Endothelial cell of hepatic sinusoid (primary cell): ENCODE measurements around the gene DISP3.

ENCODE experiments used
- in situ Hi-C: cut with HindIII; loops from 2 replicates; pipeline ENCODE4 v1.10.0; 2017; ENCODE audit warnings: low sequenced_read_pairs

Gene DISP3

DNA sequence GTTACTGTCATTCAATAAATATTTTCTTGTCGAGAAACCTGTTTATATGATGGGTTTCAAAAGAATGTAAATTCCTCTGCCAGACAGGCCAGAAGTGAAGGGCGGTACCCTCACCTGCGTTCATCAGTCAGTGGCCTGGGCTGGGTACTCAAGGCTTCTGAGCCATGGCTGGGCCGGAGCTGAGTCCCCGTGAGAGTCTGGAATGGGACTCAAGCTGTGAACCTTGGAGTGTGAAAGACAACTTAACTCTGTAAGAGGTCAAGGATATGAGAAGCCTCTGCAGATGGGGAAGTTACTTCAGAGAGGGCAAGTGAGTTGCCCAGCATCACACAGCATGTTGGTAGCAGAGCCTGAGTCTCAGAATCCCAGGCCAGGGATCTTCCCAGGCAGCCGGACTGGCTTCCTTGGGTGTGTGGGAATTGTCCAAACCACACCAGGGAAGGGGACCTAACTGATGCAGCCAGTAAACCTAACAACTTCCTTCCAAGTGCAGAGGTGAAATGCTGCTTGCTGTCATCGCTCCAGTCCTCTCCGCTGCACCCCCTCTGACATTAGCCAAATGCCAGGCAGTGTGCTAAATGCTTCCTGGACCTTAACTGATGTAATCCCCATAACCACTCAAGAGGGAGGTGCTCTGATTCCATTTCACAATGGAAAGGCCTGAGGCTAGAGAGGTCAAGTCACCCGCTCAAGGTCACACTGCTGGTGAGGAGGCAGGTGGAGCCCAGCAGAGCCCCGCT lies 4.8 kb downstream of the DISP3 start:
- in situ Hi-C loops = no loop called here

DNA sequence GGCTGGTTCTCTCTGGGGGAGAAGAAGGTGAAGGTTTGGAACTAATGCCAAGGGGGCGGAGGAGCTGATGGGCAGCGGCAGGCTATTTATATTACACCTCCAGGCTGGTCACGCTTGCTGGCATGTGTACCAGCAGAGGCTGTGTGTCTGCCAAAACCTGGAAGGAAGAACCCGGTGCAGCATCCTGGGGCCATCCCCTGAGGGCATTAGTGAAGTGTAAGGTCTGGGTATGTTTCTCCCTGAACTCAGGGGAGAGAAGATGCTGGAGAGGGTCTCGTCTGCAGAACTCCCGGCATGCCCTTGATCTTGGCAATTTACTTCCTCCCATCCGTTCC lies 5.3 kb downstream of the DISP3 start:
- in situ Hi-C loops = no loop called here

DNA sequence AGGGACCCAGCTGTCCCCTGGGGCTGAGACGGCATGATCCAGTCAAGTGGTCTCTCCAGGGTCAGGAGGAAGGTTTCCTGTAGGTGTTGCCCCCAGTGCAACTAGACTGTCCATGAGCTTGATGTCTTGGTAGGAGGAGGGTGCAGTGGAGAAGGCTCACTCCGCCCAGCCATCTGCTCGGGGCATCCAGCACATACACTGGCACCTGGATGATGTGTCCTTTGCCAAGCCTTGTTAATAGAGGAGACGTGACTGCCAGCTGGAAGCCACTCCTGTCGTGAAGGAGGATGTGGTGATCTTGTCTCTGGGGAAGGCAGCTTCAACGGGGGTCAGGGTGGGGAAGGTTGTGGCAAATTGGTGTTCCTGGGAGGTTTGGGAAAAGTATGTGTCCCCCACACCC lies 6.2 kb downstream of the DISP3 start:
- in situ Hi-C loops = no loop called here

DNA sequence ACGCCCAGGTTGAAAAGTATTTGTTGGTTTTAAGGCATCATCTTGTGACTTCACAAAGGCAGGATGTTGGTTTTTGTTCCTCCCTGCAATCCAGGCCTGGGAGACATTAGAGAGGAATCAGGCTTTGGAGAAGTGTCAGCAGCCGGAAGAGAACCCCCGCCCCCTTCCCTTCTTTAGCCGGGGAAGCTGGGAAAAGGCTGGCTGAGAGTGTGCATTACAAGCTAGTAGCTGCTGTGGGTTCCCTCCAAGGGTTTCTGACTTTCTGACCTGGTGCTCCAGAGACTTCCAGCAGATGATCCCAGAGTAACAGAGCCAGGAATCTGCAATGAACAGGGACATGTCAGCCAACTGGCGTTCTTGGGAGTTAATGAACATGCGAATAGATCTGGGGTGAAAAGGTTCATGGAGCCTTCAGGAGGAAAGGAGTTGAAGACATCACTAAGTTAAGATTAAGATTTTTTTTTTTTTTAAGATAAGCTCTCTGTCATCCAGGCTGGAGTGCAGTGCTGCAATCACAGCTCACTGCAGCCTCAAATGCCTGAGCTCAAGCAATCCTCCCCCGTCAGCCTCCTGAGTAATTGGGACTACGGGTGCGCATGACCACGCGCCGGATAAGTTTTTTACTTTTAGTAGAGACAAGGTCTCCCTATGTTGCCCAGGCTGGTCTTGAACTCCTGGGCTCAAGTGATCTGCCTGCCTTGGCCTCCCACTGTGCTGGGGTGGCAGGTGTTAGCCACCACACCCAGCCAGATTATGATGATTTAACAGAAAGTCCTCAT lies 7.5 kb downstream of the DISP3 start:
- in situ Hi-C loops = no loop called here

DNA sequence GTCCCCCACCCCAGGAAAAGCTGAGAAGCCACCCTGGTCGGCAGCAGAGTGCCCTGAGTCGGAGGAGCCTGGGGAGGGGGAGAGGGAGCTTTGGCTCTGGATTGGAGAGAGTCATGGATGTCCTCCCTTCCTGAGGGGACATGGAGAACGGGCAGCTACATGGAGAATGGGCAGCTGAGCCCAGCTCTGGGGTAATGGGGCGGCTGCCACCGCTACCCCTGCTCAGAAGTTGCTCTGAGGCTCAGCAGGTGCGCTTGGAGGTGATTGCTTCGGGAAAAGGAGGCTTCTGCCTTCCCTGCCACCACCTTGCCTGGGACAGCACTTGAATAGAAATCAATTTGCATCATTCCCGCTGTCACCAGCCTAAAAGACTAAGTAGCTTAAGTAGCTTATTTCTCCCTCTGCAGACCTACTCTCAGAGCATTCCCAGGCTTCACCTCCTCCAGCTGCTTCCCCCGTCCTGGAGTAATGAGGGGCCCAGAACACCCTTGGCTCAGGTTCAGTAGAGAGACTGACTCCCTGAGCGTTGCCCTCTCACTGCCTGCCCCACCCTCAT lies 8.3 kb downstream of the DISP3 start:
- in situ Hi-C loops = no loop called here

DNA sequence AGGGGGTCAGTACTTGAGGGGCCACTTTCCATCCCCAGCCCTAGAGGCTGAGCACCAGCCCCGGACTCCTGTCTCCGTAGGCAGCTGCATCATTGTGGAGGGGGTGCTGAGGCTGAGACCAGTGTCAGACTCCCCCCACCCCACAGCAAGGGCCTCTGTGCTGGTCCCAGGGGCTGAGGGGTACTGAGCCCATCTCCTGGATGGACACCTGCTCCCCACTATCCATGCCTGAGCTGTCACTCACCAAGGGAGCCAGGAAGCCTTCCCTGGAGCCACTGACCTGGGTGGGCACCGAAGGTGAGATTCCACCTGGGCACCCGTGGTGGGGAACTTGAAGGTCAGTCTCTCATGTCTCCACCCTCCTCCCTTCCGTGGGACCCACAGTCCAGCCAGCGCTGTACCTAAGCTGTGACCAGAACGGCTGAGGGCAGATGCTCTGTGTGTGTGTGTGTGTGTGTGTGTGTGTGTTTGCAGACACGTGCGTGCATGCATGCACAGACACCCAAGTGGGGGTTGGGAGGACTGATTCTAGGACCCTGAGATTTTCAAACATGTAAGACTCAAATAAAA lies 9.3 kb downstream of the DISP3 start:
- in situ Hi-C loops = no loop called here

DNA sequence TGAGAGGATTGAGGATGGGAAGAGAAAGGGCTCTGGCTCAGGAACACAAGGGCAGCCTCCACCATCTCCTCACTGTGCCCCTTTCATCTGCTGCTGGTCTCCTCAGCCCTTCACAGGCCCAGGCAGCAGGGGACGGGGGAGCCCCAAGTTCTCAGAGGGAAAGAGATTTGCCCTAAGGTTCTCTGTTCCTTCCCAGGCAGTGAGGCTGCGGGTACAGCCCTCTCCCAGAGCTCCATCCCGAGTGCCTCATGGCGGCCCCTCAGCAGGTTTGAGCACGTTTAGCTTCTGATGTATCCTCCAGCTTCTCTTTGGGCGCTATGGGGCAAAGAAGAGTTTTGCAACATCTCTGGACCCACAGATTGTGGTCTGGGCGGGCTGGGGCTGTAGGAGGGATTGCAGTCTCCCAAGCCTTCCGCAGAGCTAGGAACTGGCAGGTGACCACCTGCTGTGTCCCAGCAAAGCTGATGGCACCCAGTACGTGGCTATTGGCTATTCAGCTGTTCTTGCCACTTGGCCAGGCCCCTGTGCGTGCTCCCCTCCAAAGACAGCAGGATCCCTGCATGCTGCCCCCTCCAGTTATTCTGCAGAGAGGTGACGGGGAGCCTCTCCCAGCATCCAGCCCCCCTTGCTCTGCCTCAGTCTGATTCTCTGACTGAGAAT lies 10.1 kb downstream of the DISP3 start:
- in situ Hi-C loops = no loop called here

DNA sequence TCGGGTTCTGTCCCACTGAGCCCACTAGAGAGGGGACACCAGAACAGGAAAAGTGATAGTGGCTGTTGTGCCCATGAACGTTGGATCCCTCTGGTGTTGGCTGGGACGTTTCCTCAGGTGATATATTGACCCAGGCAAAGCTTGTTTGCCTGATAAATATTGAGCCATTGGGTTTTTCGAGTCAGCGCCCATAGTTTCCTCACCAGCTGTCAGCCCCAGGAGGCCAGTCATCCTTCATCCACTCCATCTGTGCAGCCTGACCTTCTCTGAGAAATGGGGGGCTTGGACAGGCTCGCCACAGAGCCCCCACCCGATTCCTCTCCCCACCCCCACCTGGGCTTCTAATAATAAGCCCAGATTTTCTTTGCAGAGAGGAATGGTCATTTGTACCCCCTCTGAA lies 13.3 kb downstream of the DISP3 start:
- in situ Hi-C loops = no loop called here

DNA sequence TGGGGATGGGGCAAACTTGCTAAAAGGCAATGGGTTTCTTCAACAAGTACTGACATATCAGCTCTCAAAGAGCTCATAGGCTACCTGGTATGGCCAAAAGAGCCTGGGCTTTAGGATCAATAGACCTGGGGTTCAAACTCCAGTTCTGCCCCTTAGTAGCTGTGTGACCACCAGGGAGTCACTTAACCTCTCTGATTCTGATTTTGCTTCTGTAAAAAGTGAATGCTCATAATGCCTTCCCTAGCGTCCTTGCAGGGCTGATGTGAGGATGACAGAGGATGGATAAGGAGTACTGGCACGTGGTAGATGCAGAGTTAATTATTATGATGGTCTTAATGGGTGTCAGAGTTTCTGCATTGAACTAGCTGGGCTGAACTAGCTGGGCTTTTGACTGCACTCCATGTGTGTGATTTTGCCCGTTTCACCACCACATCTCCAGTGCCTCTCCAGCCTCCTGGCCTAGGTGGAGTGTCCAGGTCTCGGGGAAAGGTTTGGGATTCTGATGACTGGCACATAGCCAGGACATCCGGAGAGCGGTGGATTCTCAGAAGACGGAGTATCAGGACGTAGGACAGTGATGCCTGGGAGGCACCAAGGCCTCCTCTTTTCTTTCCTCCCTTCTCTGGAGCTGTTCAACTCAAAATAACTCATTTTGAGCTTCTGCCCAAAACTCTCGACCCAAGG lies 15.2 kb downstream of the DISP3 start:
- in situ Hi-C loops = no loop called here

DNA sequence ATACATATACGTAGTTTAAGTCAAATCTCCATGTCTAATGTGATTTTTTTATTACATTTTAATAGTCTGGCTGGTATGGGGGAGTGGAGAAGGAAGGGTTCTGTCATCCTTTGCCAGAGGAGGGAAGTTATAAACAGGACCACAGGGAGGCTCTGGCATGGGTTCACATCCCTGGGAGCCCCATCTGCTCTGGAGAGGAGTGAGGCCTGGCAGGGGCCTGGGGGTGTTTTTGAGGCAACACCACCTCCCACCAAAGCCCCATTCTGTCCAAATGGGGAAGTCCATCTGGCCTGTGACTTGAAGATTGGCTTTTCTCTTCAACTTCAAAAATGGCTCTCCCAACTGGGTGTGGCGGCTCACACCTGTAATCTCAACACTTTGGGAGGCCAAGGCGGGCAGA lies 15.8 kb downstream of the DISP3 start:
- in situ Hi-C loops = loop anchor here (5.0 kb wide), 1 partner anchor 63 kb away; no protein-coding TSS in a partner anchor

DNA sequence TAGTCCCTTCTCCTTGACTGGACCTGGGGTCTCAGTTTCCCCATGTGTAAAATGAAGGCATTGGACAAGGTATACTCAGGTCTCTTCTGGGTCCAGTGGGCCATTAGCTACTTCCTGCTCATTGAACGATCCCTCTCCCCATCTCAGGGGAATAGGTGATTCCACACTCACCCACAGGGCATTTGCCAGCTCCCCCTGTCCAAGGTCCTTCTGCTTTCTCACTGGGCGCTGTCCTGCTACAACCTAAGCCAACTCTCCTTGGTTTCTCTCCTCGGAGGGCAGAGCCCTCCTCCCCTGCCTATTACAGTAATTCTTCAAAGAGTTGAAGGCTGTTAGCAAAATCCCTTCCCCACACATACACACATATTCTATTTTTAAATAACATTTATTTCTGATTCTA lies 16.6 kb downstream of the DISP3 start:
- in situ Hi-C loops = loop anchor here (5.0 kb wide), 1 partner anchor 62 kb away; no protein-coding TSS in a partner anchor

DNA sequence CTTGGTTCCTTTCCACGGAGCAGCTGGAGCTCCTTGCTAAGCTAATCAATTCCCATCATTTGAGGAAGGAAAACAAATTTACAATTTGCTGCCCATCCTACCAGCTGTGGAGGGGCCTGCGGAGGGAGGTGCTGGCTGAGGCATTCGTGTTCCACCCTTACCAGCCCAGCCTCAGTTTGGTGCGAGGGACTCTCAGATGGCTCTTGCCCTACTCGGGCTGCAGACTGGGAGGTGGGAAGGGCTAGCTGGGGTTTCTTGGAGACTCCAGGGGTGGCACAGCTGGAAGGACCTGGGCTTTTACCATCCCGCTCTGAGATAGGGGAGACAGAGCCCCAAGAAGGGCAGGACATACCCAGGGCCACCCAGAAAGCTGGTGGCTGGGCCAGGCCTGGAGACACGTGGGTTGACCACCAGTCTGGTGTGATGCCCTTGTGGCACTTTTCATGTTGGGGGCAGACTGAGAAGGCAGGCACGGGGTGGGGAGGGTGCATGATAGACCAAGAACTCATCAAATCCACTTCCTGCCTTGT lies 17.7 kb downstream of the DISP3 start:
- in situ Hi-C loops = loop anchor here (5.0 kb wide), 1 partner anchor 61 kb away; no protein-coding TSS in a partner anchor

DNA sequence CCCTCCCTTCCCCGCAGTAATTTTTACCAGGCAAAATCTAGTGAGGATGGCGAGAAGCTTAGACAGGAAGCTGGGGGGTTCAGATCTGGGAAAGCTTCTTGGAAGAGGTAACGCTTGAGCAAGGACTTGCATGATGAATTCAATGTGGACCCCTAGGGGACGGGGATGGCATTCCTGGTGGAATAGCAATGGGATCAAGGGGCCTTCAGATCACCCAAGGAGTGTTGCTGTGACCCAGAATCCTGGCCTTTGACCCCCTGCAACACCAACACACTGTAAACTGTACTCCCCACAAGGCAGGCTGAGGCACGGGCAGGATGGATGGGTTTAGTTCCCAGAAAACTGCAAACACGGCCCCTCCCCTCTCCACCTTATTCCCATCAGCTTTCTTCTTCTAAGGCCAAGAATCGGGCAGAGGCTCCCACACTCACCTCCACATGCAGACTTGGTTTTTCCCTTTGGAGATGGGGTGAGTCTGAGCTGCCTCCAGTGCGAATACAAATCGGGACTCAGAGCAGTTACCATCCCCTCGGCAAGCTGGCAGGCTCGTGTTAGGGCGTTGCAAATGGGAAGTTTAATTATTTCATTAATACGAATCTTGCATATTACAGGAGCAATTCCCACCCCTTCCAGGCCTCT lies 20.1 kb downstream of the DISP3 start:
- in situ Hi-C loops = loop anchor here (5.0 kb wide), 1 partner anchor 58 kb away; no protein-coding TSS in a partner anchor

DNA sequence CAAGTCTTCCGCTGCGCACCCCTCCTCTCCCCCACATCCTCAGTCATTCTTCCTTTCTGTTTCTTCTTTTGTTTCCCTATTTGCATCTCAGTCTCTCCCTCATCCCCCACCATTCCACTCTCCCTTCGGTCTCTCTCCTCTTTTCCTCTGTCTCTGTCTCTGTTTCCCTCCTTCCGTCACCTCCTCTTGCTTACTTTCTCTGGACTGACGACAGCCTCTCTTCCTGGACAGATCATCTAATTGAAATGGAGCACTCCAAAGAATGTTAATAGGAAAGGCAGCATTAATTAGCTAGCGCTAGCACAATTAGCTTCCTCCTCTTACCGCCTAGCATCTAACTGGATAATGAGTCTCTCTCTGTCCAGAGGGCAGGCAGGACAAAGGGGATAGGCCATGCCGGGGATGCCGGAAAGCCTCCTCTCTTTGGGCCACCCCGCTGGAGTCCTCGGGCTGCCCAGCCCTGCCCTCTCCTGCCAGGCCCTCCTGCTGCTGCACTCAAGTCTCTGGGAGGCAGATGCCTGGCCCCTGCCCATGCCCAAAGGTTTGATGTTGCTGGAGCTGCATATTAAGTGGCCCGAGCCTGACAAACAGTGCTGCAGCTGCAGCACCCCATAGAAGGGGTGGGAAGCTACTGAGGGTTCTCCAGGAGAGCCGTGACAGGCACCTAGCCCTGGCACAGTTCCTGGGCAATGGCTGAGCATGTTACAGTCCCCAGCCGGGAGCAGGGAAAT lies 20.8 kb downstream of the DISP3 start:
- in situ Hi-C loops = loop anchor here (5.0 kb wide), 1 partner anchor 58 kb away; no protein-coding TSS in a partner anchor

DNA sequence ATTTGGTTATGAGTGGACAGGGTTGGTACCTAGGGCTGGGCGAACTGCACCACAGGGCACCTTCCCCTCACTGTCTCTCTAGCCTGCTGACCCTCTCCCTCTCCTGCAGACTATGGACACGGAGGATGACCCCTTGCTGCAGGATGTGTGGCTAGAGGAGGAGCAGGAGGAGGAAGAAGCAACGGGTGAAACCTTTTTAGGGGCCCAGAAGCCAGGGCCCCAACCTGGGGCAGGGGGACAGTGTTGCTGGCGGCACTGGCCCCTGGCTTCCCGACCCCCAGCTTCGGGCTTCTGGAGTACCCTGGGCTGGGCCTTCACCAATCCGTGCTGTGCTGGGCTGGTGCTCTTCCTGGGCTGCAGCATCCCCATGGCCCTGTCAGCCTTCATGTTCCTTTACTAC lies 21.9 kb downstream of the DISP3 start:
- in situ Hi-C loops = no loop called here

DNA sequence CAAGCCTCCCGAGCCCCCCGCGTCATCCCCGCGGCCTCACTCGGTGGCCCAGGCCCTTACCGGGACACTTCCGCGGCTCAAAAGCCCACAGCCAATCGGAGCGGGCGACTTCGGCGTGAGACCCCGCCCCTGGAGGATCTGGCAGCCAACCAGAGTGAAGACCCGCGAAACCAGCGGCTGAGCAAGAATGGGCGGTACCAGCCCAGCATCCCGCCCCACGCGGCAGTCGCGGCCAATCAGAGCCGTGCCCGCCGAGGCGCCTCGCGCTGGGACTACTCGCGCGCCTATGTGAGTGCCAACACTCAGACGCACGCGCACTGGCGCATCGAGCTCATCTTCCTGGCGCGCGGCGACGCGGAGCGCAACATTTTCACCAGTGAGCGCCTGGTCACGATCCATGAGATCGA lies 22.5 kb downstream of the DISP3 start:
- in situ Hi-C loops = no loop called here

DNA sequence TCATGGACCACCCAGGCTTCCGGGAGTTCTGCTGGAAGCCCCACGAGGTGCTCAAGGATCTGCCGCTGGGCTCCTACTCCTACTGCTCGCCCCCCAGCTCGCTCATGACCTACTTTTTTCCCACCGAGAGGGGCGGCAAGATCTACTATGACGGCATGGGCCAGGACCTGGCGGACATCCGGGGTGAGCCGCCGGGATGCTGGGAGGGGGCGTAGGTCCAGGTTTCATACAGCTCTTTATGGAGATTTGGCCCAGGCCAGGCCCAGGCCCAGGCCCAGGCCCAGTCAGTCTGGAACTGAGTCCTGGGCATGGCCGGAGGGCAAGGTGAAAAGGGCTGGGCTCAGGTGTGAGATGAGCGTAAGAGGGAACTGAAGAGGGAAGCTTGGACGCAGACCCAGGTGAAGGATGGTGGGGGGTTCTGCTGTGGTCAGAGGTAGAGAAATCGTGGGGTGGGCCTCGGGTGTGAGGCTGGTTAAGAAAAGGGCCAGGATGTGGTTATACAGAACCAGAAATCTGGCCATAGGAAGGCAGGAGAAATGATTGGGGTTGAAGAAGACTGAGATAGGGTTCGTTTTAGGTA lies 23.0 kb downstream of the DISP3 start:
- in situ Hi-C loops = no loop called here

DNA sequence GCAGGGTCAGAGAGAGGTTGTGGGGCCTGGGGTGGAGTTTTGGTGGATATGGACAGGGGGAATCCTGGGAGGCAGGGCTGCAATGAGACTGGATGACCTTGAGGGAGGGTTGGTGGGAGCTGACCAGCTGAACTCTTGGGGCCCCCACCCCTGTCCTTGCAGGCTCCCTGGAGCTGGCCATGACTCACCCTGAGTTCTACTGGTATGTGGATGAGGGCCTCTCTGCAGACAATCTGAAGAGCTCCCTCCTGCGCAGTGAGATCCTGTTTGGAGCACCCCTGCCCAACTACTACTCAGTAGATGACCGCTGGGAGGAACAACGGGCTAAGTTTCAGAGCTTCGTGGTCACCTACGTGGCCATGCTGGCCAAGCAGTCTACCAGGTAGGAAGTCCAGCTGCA lies 23.6 kb downstream of the DISP3 start:
- in situ Hi-C loops = no loop called here

DNA sequence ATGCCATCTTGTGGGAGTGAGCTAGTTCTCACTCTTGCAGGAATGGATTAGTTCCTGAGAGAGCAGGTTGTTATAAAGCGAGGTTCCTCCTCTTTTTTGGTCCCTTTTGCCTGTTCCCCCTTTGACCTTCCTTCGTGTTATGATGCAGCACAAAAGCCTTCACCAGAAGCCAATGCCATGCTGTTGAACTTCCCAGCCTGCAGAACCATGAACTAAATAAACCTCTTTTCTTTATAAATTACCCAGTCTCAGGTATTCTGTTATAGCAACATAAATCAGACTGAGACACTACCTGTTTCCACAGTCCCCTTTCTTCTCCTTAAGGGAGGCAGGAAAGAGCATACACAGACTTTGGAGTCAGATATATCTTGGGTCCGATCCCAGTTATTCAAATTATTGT lies 25.6 kb downstream of the DISP3 start:
- in situ Hi-C loops = no loop called here
